NCI-H128 (cell line): ENCODE results near the gene LPAR6.

Experiments used
- DNase-seq: peaks from one replicate; lab custom pipeline; 2025; ENCODE audit not compliant: unreplicated experiment; lab: John Stamatoyannopoulos, UW

The LPAR6 gene

DNA sequence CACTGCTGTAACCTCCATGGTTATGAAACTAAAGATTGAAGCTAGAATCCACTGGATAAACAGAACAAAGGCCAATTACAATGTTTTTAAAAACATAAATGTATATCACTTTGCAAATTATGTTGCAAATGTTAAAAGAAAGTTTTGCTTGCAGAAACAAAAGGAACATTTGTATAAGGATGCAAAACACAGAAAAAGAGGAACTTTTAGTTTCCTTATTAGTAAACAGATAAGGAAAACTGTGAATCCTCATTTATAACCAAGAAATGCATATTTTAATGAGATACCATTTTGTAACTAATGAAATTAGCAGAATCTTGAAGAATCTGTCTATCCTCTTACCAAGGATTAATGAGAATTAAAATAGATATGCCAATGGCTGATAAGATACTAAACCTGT is 32.3 kb downstream of the LPAR6 start:
- no peak for DNase-seq

DNA sequence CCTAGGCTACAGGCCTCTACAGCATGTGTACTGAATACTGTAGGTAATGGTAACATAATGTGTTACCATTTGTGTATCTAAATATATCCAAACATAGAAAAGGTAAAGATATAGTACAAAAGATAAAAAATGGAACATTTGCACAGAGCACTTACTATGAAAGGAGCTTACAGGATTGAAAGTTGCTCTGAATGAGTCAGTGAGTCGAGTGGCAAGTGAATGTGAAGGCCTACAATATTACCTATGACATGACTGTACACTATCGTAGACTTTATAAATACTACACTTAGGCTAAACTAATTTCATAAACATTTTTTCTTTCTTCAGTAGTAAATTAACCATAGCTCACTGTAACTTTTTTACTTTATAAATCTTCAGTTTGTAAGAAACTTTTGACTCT is 35.1 kb downstream of the LPAR6 start:
- DNase-seq: no peak

DNA sequence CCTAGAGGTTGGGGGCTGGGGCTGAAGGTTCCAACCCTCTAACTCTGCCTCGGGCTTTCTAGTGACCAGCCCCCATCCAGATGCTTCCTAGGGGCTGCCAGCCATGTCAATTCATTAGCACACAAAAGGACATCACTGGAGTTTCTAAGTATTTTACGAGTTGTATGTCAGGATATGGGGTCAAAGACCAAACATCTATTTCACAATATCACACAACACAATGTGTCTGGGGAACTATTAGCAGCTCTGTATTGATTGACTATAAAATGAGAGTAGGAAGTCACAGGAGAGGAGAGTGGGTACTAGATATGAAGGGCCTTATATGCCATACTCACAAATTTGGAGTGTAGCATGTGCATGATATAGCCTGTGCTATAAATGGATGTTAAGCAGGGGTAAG is 42.1 kb downstream of the LPAR6 start:
- no peak for DNase-seq

GRCh38 chr13:48369988-48370387 is 42.9 kb downstream of the LPAR6 start:
- DNase-seq: no peak
